Measurements from ENCODE around the gene TBXA2R. TPM values are rescaled to one million over a fixed set of nuclear protein-coding genes. Genes with fewer than 3 reads are reported as not detected.

Gene TBXA2R
- total and polyA plus RNA-seq, 2 of the 4 experiments (the other 2 are of a cell fraction): 0.36 to 2.3 TPM

GRCh38 chr19:3573162-3573857 is 33.4 kb downstream of the TBXA2R start:
- ChIA-PET POLR2A (ENCODE audit: unreplicated experiment) (interaction anchor here (0.9 kb wide), 1 partner anchor 898 kb away, joined by 3 read pairs; no protein-coding TSS in a partner anchor), CTCF (interaction anchor here (0.6 kb wide), 1 partner anchor 691 kb away, joined by 6 read pairs; no protein-coding TSS in a partner anchor)
- Histone ChIP-seq H3K27me3 (ENCODE audit: control insufficient read depth, insufficient read depth, low read length) (no peaks in the 10 kb centered on the region), H3K4me3 (ENCODE audit: insufficient read depth, low read depth, low read length) (peak overlapping the region; percentile 87), H4K20me1 (ENCODE audit: insufficient read depth, low read length) (peaks cover 10% of the 10 kb centered on the region; the same call in 1 of the 2 replicates), H2BK5ac (ENCODE audit: low read depth, low read length, poor library complexity, severe bottlenecking) (peak overlapping the region; percentile 21), H3K4ac (ENCODE audit: low read depth, low read length) (peak overlapping the region; percentile 50), H3K9ac (ENCODE audit: low read depth, low read length) (peak overlapping the region; percentile 64), H4K91ac (ENCODE audit: insufficient read depth, low read depth, low read length) (no peak overlapping the region), H3K4me1 (ENCODE audit: control insufficient read depth, insufficient read depth, low read length) (no peaks in the 10 kb centered on the region), H3K36me3 (ENCODE audit: control insufficient read depth, insufficient read depth, low read length) (peaks cover 15% of the 10 kb centered on the region; the same call in 1 of the 2 replicates), H3K14ac (replicated peaks; ENCODE audit: low read depth, low read length) (0 out of 2 replicates have a peak overlapping the region, but pooled peaks have one; percentile 41), H4K8ac (ENCODE audit: low read depth in 2 of 2, low read length in 2 of 2) (no peak overlapping the region), H3K27ac (ENCODE audit: insufficient read depth, low read length) (peak overlapping the region; percentile 24; the same call in 1 of the 2 replicates), H4K5ac (ENCODE audit: low read depth, low read length) (no peak overlapping the region), H2BK15ac (ENCODE audit: low read depth, low read length) (no peak overlapping the region), H2AFZ (replicated peaks; ENCODE audit: low read length, poor library complexity) (peak overlapping the region; percentile 88), H3K18ac (ENCODE audit: low read depth, low read length) (no peak overlapping the region), H3K56ac (ENCODE audit: extremely low read depth, insufficient read depth, low read length) (peak overlapping the region; percentile 6; the same call in 1 of the 2 replicates), H3K79me1 (ENCODE audit: low read depth in 1 of 2, low read length in 2 of 2) (peaks cover 7 to 22% of the 10 kb centered on the region in 2 experiments; a peak in 3 of 4 replicates), H3K9me1 (ENCODE audit: insufficient read depth, low read length) (peaks cover 4% of the 10 kb centered on the region), H2BK20ac (ENCODE audit: low read depth, low read length) (no peak overlapping the region), H3K4me2 (ENCODE audit: low read depth, low read length) (peak overlapping the region; percentile 87), H2BK120ac (ENCODE audit: low read depth, low read length) (no peak overlapping the region), H3K9me3 (ENCODE audit: control insufficient read depth, insufficient read depth, low read length) (no peaks in the 10 kb centered on the region), H2AK9ac (replicated peaks; ENCODE audit: low read depth, low read length, poor library complexity) (peak overlapping the region; percentile 96), H3K23ac (ENCODE audit: low read depth, low read length) (peak overlapping the region; percentile 38; the same call in 1 of the 2 replicates), H2AK5ac (ENCODE audit: low read depth, low read length) (no peak overlapping the region)
- TF ChIP-seq BHLHE40 (IDR thresholded peaks at IDR 0.05; ENCODE audit: low read depth, low read length) (no peak), MXI1 (IDR thresholded peaks at IDR 0.05; ENCODE audit: borderline replicate concordance, low read depth, low read length) (0 out of 2 replicates have a peak, but pooled peaks have one; percentile 12), NFE2L2 (IDR thresholded peaks at IDR 0.05; ENCODE audit: low read depth, low read length) (no peak)
- ATAC-seq (ENCODE audit: low read depth) (peak; percentile 21), DNase-seq (no peak)
- WGBS, 2 experiments (ENCODE audit: extremely low coverage in 2 of 2, insufficient read length in 1 of 2): 4% methylated on average over 28 of the region's 60 CpGs; no CpG with 5 or more reads in 1 of the 2 experiments
- in situ Hi-C loops (cut with MboI; ENCODE audit: low sequenced_read_pairs) (no loop called here), intact Hi-C loops (cut with micrococcal nuclease) (no loop called here), dilution Hi-C loops (cut with HindIII; ENCODE audit: low sequenced_read_pairs, unreplicated experiment) (no loop called here)
- BruUV-seq (replicated peaks): no TSS peak
